ENCODE measurements around the gene HMGCL.

HMGCL gene

GRCh38 chr1:23779826-23780371 lies 45.3 kb downstream of the HMGCL start (continued):
- TF ChIP-seq IKZF3 (tag by site-specific recombination; IDR thresholded peaks at IDR 0.05) (no peak), ZNF335 (tag by site-specific recombination; conservative IDR thresholded peaks at IDR 0.05) (peak; percentile 71), ZNF664 (tag by site-specific recombination; IDR thresholded peaks at IDR 0.05) (peak; percentile 32), CTCF (tag by site-specific recombination; IDR thresholded peaks at IDR 0.05) (no peak), ZNF394 (tag by site-specific recombination; IDR thresholded peaks at IDR 0.05; ENCODE audit: borderline replicate concordance) (peak; percentile 36; the same call in 1 of the 2 replicates), ZNF585B (tag by site-specific recombination; IDR thresholded peaks at IDR 0.05) (no peak), ZNF404 (tag by site-specific recombination; IDR thresholded peaks at IDR 0.05) (no peak), ZNF274 (IDR thresholded peaks at IDR 0.05; ENCODE audit: low read length) (no peak), ZNF274 (tag by site-specific recombination; IDR thresholded peaks at IDR 0.05; ENCODE audit: borderline replicate concordance) (no peak), ZNF658 (tag by site-specific recombination; IDR thresholded peaks at IDR 0.05) (no peak), ZNF37A (tag by site-specific recombination; IDR thresholded peaks at IDR 0.05) (no peak), ZNF747 (tag by site-specific recombination; IDR thresholded peaks at IDR 0.05) (no peak), ZNF211 (tag by site-specific recombination; IDR thresholded peaks at IDR 0.05; ENCODE audit: low read depth) (no peak), MYNN (tag by site-specific recombination; IDR thresholded peaks at IDR 0.05; ENCODE audit: borderline replicate concordance) (no peak), ZNF112 (tag by site-specific recombination; IDR thresholded peaks at IDR 0.05) (no peak), AEBP2 (tag by site-specific recombination; IDR thresholded peaks at IDR 0.05; ENCODE audit: borderline replicate concordance) (no peak), ZNF521 (tag by site-specific recombination; IDR thresholded peaks at IDR 0.05) (no peak), ZBTB10 (tag by site-specific recombination; IDR thresholded peaks at IDR 0.05) (no peak), ZNF513 (tag by site-specific recombination; IDR thresholded peaks at IDR 0.05) (no peak), ZNF660 (tag by site-specific recombination; IDR thresholded peaks at IDR 0.05) (0 out of 2 replicates have a peak, but pooled peaks have one; percentile 41), ZBTB20 (tag by site-specific recombination; IDR thresholded peaks at IDR 0.05) (no peak), KLF10 (tag by site-specific recombination; IDR thresholded peaks at IDR 0.05) (peak; percentile 79), ZNF426 (tag by site-specific recombination; IDR thresholded peaks at IDR 0.05) (no peak), ZNF76 (tag by site-specific recombination; IDR thresholded peaks at IDR 0.05; ENCODE audit: borderline replicate concordance, low read depth) (no peak), ZNF621 (tag by site-specific recombination; IDR thresholded peaks at IDR 0.05) (no peak), ZNF433 (tag by site-specific recombination; IDR thresholded peaks at IDR 0.05; ENCODE audit: low read depth) (no peak), FEZF1 (tag by site-specific recombination; IDR thresholded peaks at IDR 0.05) (peak; percentile 84), ZNF341 (tag by site-specific recombination; IDR thresholded peaks at IDR 0.05; ENCODE audit: low read depth) (no peak), ZNF510 (tag by site-specific recombination; IDR thresholded peaks at IDR 0.05; ENCODE audit: insufficient replicate concordance) (no peak)

All from HEK293 (cell line).